Left ventricle myocardium superior (tissue), 1 donor: ENCODE results near the gene NRXN2. TPM values are rescaled to one million over a fixed set of nuclear protein-coding genes. Genes with fewer than 3 reads are reported as not detected.
"Not testable (repeated sequence)": the region's sequence is repeated elsewhere in the genome, so short reads cannot be mapped to it uniquely, and the experiment has no call there.

Experiments used
- ATAC-seq: fragments of 200-7000 bp; cut with Tn5 transposase; one replicate; pipeline ENCODE4 v1.9.1; 2020; ENCODE audit warnings: mild to moderate bottlenecking, moderate library complexity
- DNase-seq: peaks from one replicate; pipeline ENCODE4 v3.0.0-alpha.2; 2020
- intact Hi-C: fragments of 100-400 bp; cut with micrococcal nuclease; formaldehyde crosslinking; loops from one replicate; pipeline ENCODE4 v1.11.0; 2022
- total RNA-seq: library from RNA; stranded (reverse); fragmentation: NEBNext Ultra II Directional; extraction: Animal tissue kit (Norgen Biotek cat#: 25700); gene quantifications from one replicate; pipeline ENCODE4 v1.2.1, GENCODE V29; 2021
- donor health status: DM: no; HTN: yes; CAD: no; lungs with severe emphysema.

Gene NRXN2
- total RNA-seq, 1 donor from 2014 or later, result 0.97 TPM

GRCh38 chr11:64568041-64568571, 154.9 kb downstream of the NRXN2 start:
- ATAC-seq, result no peak
- peak; percentile 23 for DNase-seq
- intact Hi-C loops, result no loop called here

- DNase-seq (peak; percentile 29), ATAC-seq (peak; percentile 16)
- intact Hi-C loops, result no loop called here
Observed at GRCh38 chr11:64566915-64567891, 155.8 kb downstream of the NRXN2 start.

DNA sequence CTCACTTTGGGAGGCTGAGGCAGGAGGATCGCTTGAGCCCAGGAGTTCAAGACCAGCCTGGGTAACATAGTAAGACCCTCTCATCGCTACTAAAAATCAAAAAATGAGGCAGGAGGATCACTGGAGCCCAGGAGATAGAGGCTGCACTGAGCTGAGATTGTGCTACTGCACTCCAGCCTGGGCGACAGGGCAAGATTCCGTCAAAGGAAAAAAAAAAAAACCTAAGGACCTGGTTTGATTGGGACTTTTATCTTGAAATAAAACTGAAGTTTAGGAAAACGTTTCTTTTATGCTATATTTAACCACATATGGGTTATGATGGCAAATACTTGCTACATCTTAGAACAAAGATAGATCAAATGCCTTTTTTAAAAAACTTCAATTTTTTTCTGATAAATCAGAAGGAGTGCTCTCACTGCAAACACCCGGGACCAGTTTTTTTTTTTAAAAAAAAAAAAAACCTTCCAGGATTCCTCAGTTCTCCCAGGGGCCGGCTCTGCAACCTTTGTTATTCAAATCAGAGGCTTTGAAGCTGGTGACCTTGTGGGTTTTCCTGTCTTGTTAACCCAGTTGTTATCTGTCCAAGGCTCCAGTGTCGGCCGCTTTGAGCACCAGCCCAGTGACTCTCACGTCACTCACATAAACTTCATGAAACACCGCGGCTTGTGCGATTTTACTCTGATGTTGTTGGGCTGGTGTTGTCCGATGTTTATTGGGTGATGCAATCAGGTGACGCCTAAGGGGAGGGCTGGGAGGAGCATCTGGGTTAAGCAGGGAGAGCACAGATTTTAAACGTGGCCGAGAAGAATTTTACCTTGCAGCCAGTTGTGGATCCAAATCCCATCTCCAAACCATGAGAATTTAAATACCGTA, 156.7 kb downstream of the NRXN2 start:
- ATAC-seq, result peak; percentile 78
- DNase-seq, result peak; percentile 33
- intact Hi-C loops, result no loop called here

DNA sequence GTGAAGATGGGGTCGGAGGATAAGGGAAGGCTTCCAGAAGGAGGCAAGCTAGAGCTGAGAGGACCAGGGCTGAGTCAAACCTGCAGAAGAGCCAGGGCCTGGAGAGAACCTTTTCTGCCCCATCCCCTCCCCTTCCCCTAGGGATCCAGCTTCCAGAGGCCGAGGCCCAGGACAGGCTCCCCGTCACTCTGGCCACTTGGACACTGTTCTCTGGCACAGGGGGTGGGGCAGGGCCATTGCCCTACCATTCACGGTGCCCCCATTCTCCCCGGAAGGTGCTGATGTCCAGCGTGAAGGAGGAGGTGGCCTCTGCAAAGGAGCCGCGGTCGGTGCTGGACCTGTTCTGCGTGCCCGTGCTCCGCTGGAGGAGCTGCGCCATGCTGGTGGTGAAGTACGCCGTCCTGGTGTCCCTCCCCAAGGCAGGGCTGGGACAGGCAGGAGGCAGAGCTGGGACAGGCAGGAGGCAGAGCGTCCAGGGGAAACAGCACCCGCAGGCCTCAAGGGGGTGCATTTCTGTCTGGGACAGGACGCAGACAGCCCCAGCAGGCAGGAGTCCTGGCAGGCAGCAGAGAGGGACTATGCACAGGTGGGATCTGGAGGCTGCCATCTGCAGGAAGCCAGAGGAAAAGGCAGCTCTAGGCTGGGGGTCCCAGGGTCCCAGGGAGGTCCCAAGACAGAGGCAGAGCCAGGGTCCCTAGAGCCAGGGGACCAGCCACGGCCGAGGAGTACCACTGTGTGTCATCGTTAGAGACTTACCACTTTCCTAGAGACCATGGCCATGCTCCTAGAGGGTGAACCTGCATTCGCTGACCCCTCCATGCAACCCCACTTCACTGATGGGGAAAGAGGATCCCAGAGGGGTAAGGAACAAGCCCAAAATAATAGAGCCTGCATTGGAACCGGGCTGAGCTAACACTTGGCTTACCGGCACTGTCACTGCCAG, 157.8 kb downstream of the NRXN2 start:
- ATAC-seq, result no peak
- intact Hi-C loops, result no loop called here
- peak; percentile 29 for DNase-seq

- ATAC-seq, result no peak
- DNase-seq, result no peak
- intact Hi-C loops, result no loop called here
Observed at GRCh38 chr11:64564419-64564818, 158.6 kb downstream of the NRXN2 start.

- intact Hi-C loops, result no loop called here
- DNase-seq, result peak; percentile 18
- no peak for ATAC-seq
Observed at GRCh38 chr11:64563966-64564365, 159.0 kb downstream of the NRXN2 start.

DNA sequence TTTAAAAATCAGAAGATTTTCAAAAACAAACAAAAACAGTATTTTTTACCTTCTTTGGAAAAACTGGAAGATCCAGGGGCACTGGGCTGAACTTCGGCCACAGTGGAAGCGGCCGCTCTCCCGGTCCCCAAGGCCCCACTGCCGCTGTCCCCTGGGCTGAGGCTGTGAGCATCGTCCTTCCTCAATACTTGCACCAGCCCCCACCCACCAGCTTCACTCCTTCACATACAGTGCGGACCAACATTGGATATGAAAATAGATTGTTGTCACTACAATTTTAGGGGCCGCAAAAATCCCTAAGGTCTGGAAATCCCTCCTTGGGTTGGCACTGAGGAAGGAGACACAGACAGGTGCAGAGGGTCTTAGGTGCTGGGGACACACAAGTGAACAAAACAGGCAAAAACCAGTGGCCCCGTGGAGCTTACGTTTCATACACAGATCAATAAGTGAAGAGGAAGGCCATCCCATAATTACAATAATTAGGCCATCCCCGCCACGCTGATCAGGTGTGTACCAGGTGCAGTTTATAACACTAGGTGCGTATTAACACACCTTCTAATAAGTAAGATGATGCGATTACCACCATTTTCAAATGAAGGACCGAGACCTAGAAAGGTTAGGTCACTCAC, 160.2 kb downstream of the NRXN2 start:
- no peak for ATAC-seq
- peak; percentile 8 for DNase-seq
- intact Hi-C loops, result no loop called here

GRCh38 chr11:64561984-64562722, 160.8 kb downstream of the NRXN2 start:
- DNase-seq (peak; percentile 12), ATAC-seq (no peak)
- intact Hi-C loops, result no loop called here

DNA sequence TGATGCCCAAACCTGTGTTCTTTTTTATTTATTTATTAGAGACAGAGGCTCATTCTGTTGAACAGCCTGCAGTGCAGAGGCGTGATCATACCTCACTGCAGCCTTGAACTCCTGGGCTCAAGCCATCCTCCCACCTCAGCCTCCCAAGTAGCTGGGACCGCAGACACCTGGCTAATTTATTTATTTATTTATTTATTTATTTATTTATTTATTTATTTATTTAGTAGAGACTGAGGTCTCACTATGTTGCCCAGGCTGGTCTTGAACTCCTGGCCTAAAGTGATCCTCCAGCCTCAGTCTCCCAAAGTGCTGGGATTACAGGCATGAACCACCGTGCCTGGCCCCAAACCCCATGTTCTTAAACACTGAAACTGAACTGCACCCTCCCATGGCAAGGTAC, 161.6 kb downstream of the NRXN2 start:
- DNase-seq, intact Hi-C loops, ATAC-seq: not testable (repeated sequence)

GRCh38 chr11:64560941-64561340, 162.1 kb downstream of the NRXN2 start:
- peak; percentile 13 for DNase-seq
- no peak for ATAC-seq
- intact Hi-C loops, result no loop called here

GRCh38 chr11:64560139-64560771, 162.7 kb downstream of the NRXN2 start:
- DNase-seq (peak; percentile 16), ATAC-seq (no peak)
- intact Hi-C loops, result no loop called here

GRCh38 chr11:64559351-64560138, 163.5 kb downstream of the NRXN2 start:
- DNase-seq, result no peak
- ATAC-seq, result no peak
- intact Hi-C loops, result no loop called here

DNA sequence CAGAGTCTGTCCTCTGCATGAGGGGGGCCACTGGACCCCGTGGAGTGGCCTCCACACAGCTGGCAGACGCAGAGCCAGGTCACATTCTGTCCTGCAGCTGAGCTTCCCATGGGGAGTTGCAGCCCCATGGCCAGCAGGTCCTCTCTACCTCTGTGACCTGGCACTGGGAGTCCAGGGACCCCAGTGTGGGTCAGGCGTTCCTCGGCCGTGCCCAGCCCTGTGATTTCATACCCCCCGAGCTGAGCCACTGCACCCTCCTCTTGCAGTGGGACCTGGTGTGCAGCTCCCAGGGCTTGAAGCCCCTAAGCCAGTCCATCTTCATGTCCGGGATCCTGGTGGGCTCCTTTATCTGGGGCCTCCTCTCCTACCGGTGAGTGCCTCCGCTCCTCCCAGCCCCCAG, 164.1 kb downstream of the NRXN2 start:
- DNase-seq (no peak), ATAC-seq (no peak)
- intact Hi-C loops, result no loop called here

- ATAC-seq (no peak), DNase-seq (no peak)
- intact Hi-C loops, result no loop called here
Observed at GRCh38 chr11:64558065-64558745, 164.8 kb downstream of the NRXN2 start.

GRCh38 chr11:64556721-64557250, 166.2 kb downstream of the NRXN2 start:
- intact Hi-C loops, result no loop called here
- DNase-seq (no peak), ATAC-seq (no peak)
